GM08714 (cell line): ENCODE results near the gene ZNF467.

Source experiments
- H3K4me3 ChIP-seq: fragments of 200-500 bp; sonication (Bioruptor generic); 2 replicates; pipeline ENCODE4 v1.5.1; 2014; ENCODE audit warnings: mild to moderate bottlenecking, low read length, inconsistent platforms
- ZNF274 ChIP-seq: IDR thresholded peaks from 2 replicates; pipeline ENCODE4 v1.6.1; 2012; ENCODE audit warnings: mild to moderate bottlenecking, low read depth, low read length

Gene ZNF467

DNA sequence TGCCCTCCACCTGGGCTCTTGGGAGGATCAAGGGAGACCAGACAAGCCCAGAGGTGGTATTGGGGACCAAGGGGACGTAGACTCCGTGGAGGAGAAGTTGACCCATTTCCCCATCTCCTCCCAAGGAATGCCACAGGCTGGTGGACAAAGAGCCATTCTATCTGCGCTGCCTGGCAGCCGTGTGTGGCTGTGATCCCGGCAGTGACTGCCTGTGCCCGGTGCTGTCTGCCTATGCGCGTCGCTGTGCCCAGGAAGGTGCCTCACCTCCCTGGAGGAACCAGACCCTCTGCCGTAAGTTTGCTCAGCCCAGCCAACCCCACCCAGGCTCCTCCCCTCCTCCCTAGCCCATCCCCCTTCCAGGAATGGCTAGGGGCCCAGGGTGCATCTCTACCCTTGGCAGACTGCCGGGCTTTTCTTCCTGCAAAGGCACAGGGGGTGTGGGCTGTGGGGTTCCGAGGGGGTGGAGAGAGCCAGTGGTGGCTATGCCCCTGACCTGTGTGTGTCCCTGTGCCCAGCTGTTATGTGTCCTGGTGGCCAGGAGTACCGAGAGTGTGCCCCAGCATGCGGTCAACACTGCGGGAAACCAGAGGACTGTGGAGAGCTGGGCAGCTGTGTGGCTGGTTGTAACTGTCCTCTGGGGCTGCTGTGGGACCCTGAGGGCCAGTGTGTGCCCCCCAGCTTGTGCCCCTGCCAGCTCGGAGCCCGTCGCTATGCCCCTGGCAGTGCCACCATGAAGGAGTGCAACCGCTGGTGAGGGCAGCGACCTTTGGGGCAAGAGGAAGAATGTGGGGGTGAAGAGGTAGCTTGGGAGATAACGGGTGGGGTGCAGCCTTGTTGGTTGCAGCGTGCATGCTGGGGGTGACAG, 10.2 kb upstream of the ZNF467 start:
- TF ChIP-seq ZNF274, result no peak

DNA sequence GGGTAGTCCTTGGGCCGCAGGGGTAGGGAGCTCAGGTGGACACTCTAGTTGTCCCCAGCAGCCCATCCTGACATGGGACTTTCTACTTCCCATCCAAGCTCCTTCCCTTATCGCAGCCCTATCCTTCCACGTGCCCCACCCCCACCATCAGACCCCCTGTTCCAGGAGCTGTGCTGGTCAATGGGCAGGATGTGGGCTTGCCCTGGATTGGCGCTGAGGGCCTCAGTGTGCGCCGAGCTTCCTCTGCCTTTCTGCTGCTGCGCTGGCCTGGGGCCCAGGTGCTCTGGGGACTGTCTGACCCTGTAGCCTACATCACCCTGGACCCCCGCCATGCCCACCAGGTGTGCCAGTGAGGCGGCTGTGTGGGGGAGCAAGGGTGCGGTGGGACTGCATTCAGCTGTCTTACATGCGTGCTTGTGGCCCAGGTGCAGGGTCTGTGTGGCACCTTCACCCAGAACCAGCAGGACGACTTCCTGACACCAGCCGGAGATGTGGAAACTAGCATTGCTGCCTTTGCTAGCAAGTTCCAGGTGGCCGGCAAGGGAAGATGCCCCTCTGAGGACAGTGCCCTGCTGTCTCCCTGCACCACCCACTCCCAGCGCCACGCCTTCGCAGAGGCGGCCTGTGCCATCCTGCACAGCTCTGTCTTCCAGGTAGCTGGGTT, 9.4 kb upstream of the ZNF467 start:
- H3K4me3 ChIP-seq, result no peak overlapping the region
- no peak for TF ChIP-seq ZNF274

More for the DNA sequence above, 10.2 kb upstream of the ZNF467 start:
- H3K4me3 ChIP-seq, result no peak overlapping the region

DNA sequence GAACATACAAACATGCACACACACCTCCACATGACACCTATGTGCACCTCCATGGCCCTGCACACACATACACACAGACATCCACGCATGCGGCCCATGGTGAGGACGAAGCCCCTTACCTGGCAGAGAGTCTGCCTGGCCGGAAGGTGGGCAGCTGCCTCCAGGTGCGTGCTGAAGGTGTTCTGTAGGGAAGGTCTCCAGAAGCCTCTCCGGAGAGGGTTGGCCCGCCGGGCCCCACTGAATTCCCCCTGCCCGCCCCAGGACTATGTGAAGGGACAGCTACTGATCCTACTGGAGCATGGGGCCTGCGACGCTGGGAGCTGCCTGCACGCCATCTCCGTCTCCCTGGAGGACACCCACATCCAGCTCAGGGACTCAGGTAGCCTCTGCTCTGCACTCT, 8.5 kb upstream of the ZNF467 start:
- H3K4me3 ChIP-seq, result no peak overlapping the region
- no peak for TF ChIP-seq ZNF274

DNA sequence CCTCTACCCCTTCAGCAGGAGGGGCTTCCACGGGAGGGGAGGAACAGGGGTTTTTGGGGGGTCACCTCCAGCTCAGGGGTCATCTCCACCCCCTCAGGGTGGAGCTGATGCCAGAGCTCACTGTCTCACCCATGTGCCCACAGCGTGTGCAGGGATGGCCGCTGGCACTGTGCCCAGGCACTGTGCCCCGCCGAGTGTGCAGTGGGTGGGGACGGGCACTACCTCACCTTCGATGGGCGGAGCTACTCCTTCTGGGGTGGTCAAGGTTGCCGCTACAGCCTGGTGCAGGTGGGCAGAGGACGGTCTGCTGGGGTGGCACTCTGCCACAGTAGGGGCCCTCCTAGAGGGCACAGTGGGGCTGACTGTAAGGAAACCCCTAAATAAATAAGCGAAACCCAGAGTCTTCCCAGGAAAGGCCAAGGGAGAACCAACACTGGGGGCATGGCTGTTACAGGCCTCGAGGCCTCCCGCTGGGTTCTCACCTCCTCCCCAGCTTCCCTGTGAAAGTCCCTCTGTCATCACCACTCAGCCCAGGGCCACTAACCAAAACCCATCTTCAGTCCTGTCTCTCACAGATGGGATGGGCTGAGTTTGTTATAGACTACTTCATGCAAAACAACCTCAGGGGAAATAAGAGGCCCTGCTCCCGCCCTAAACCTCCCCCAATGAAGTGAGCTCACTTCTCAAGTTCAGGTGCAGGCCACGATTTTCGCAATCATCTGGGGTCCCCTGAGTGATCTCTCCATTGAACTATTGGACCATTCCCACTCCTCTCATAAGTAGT, 7.4 kb upstream of the ZNF467 start:
- no peak for TF ChIP-seq ZNF274

DNA sequence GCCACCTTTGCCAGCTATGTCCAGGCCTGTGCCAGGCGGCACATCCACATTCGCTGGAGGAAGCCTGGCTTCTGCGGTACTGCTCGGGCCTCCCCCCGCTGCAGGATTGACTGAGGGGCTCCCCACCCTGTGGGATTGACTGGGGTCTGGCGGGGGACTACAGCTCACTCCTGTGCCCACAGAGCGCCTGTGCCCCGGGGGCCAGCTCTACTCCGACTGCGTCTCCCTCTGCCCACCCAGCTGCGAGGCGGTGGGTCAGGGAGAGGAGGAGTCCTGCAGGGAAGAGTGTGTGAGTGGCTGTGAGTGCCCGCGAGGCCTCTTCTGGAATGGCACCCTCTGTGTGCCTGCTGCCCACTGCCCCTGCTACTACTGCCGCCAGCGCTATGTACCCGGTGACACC, 6.7 kb upstream of the ZNF467 start:
- TF ChIP-seq ZNF274, result no peak
- H3K4me3 ChIP-seq, result no peak overlapping the region

More for the DNA sequence above, 7.4 kb upstream of the ZNF467 start:
- no peak overlapping the region for H3K4me3 ChIP-seq

DNA sequence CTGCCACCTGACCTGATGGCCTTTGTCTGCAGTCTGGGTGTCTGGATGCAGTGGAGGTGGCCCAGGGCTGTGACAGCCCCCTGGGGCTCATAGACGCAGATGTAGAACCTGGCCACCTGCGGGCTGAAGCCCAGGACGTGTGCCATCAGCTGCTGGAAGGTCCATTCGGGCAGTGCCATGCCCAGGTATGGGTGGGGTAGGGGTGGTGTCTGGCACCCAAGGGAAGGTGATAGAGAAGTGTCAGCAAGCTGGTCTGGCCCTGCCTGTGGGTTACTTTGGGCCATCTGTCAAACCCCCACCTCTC, 6.1 kb upstream of the ZNF467 start:
- no peak overlapping the region for H3K4me3 ChIP-seq
- TF ChIP-seq ZNF274, result no peak

DNA sequence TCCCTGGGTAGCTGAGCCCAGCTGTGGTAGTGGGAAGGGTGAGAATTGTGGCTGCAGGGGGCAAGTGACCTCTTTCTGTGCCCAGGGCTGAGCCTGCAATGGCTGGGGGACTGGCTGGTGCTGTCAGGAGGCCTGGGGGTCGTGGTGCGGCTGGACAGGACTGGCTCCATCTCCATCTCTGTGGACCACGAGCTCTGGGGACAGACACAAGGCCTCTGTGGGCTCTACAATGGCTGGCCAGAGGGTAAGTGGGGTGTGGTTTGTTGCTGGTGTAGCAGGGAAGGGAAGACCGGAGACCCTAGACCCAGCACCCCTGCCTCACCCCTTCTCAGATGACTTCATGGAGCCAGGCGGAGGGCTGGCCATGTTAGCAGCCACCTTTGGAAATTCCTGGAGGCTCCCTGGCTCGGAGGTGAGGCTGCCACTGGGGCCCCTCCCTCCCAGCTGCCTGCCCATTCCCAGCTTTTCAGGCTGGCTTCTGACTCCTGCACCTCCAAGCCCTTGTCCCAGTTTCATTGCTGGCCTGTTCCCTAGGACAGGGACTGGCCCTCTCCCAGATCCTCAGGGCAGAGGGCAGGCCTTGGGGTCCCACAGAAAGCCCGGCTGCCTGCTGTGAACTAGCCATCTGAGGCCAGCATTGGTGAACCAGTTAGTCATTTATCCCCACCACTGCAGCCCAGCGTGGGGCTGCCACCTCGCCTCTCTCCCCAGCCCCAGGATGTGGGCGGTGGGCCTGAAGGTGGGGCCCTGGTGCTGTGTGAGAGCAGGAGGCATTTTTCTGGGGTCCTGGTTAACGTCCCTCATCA, 5.5 kb upstream of the ZNF467 start:
- no peak for TF ChIP-seq ZNF274

DNA sequence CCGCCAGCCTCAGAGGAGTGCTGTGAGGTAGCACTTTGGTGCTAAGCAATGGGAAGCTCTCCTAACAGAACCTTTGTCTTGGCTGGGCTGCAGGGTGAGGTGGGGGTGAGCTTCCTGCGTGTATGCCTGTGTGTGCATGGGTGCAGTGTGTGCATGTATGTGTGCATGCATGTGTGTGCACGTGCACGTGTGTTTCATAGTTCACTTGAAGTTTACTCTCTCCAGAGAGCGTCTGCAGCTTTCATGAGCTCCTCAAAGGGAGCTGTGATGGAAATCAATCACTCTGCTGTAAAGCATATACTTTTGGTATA, 4.9 kb upstream of the ZNF467 start:
- no peak overlapping the region for H3K4me3 ChIP-seq
- TF ChIP-seq ZNF274, result no peak

More for the DNA sequence above, 5.5 kb upstream of the ZNF467 start:
- H3K4me3 ChIP-seq, result no peak overlapping the region

DNA sequence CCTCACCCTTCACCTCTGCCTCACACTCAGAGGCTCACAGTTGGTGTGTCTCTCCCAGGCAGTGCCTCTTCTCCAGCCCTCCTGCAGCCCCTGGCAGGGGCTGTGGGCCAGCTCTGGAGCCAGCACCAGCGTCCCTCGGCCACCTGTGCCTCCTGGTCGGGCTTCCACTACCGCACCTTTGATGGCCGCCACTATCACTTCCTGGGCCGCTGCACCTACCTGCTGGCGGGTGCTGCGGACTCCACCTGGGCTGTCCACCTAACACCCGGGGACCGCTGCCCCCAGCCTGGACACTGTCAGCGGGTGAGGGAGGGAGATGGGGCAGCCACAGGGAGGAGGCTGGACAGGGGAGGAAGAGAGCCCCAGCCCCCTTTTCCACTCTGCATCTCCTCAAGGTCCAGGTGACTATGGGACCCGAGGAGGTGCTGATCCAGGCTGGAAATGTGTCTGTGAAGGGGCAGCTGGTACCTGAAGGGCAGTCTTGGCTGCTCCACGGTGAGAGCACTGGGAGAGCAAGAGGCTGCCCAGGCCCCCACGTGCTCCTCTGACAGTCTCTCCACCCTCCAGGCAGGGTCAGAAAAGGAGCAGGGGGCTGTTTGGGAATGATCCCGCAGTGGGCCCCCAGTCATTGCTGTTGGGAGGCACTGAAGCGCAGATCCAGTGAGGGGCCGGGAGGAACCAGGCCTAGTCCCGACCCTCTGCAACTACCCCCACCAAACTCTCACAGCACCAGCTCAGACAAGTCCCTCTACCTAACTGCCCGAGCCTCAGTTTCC, 4.4 kb upstream of the ZNF467 start:
- no peak overlapping the region for H3K4me3 ChIP-seq
- TF ChIP-seq ZNF274, result no peak

DNA sequence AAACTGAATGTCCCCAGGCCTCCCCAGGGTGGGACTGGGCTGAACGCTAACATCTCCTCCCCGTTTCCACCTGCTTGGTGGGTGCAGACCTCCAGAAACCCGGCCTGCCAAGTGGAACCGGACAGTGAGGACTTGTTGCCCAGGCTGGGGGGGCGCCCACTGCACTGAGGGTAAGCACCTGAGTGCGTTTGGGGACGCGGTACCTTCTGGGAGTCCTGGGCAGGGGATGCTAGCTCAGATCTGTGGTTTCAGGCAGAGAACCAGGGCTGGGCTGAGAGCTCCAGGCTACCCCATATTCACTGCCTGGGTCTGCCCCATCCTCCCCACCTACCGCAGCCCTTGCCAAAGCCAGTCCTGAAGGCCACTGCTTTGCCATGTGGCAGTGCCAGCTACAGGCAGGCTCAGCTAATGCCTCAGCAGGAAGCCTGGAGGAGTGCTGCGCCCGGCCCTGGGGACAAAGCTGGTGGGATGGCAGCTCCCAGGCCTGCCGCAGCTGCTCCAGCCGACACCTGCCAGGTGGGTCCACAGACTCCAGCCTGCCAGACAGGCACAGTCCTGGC, 3.5 kb upstream of the ZNF467 start:
- H3K4me3 ChIP-seq, result no peak overlapping the region
- TF ChIP-seq ZNF274, result no peak

DNA sequence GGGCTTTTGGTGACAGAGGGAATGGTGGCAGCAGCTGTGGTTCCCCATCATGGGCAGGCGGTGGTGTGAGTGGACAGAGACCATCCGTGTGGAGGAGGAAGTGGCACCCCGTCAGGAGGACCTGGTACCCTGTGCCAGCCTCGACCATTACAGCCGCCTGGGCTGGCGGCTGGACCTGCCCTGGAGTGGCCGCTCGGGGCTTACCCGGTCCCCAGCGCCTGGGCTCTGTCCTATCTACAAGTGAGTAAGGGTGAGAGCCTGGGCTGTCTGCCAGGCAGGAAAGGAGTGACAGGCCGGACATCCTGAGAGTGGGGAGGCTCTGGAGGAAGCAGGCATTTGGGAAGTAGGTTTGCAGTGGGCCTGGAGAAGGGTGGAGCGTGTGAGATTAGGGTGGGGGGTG, 2.9 kb upstream of the ZNF467 start:
- no peak overlapping the region for H3K4me3 ChIP-seq
- TF ChIP-seq ZNF274, result no peak

DNA sequence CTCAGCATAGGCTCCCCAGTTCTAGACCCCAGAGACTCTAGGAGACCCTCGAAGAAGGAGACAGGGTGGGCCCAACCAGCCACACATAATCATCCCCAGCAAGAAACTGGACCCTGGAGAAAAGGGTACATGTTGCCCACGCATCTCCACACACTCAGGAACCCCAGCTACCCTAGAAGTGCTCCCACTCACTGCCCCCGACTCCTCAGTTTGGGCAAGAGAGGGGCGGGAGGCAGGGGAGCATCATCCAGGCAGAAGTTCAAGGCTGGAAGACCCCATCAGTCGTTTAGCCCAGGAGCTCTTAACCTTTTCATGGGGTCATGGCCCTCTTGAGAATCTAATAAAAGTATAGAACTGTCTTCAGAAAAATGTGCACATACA, 1.8 kb upstream of the ZNF467 start:
- H3K4me3 ChIP-seq, result no peak overlapping the region
- no peak for TF ChIP-seq ZNF274
